Stimulated activated CD4-positive, alpha-beta T cell treated with anti-CD3 and anti-CD28 coated beads, Interleukin-2, amount 100 ng/mL, for 48 hours (primary cell): Measurements from ENCODE around the gene FOXQ1.

Source experiments
- DNase-seq, 2 donors: peaks; one replicate each; pipeline ENCODE4 v3.0.0-alpha.2; 2020

Gene FOXQ1

GRCh38 chr6:1311400-1312202, at the start of gene FOXQ1:
TSS of gene FOXQ1 (plus strand) at chr6:1312098. CDS start at chr6:1312705, 607 bp downstream.
- no peak for DNase-seq

DNA sequence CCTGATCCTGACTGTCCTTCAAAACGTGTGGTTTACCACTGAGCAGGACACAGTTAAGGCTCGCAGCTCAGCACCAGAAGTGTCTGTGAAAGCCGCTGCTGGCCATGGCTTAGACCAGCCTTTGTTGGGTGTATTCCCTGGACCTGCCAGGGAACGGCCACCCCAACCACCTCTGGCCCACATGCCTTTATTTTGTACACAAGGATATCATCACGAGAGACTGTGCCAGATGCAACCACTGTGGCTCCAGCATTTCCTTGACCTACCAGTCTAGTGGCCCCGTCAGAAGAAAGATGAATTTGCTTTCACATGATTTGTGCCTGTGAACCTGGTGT, 49.2 kb upstream of the FOXQ1 start:
- no peak for DNase-seq

- DNase-seq, result no peak
These were observed 48.7 kb upstream of the FOXQ1 start for GRCh38 chr6:1263039-1263849.

- no peak for DNase-seq
These were observed 48.0 kb upstream of the FOXQ1 start for GRCh38 chr6:1263850-1264377.

DNA sequence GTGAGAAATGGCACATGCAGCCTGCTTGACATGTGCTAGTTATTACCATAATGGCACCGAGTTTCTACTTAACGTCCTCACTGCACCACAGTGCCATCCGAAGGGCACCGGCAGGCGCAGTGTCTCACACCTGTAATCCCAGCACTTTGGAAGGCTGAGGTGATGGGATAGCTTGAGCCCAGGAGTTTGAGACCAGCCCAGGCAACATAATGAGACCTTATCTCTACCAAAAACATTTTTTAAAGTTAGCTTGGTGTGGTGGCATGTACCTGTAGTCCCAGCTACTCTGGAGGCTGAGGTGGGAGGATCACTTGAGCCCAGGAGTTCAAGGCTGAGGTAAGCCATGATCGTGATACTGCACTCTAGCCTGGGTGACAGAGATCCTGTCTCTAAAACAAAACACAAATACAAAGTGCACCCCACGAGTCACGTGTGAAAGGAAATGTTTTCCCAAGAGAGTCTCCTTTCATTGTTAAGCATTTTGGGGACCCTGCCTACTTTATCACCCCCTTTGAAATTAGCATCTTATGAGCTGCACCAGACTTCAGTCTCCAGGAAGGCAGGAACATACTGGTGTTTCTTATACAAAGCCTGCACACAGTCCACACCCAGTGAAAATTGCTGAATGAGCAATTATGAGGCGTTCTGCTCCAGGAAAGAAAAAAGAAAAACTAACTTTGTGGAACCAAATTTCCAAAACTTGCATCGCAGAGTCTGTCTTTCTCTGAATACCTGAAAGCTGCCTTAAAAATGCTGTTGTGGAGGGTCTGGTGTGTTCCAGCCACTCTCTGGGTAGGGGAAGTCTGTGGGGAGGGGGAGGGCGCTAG, 47.1 kb upstream of the FOXQ1 start:
- no peak for DNase-seq

GRCh38 chr6:1266686-1267056, 45.2 kb upstream of the FOXQ1 start:
- DNase-seq, result no peak

GRCh38 chr6:1267057-1267732, 44.7 kb upstream of the FOXQ1 start:
- no peak for DNase-seq

DNA sequence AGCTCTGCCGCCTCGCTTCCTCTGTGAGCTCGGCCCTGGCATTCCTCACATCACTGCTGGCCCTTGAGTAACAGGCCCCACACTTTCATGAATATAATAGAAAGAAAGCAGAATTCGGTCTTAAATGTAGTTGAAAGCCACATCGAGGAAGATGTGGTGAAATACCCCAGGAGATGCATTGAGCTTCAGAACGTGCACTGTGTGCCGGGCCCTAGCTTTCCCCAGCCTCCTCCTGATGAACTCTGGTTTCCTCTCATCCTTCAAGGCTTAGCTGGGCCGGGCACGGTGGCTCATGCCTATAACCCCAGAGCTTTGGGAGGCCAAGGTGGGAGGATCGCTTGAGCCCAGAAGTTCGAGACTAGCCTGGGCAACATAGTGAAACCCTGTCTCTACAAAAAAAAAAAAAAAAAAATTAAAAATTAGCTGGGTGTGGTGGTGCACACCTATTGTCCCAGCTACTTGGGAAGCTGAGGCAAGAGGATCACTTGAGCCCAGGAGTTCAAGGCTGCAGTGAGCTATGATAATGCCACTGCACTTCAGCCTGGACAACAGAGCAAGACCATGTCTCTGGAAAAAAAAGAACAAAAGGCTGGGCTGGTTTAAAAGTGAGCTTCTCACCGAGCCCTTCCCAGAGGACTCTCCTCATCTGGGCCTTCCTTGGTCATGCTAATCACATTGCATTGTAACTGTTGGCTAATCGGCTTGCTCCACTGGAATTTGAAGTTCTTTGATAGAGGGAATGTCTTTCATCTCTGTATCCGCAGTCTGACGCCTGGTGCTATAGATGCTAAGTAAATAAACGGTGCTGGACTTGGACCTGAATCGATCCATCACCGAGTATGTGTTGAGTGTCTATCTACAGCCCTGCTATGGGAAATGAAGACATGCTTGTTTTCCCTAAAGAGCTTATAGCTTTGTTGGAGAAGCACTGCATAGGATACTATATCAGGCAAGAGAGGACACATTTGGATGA, 43.8 kb upstream of the FOXQ1 start:
- DNase-seq, result no peak

- no peak for DNase-seq
These were observed 40.7 kb upstream of the FOXQ1 start for GRCh38 chr6:1271071-1271763.

DNA sequence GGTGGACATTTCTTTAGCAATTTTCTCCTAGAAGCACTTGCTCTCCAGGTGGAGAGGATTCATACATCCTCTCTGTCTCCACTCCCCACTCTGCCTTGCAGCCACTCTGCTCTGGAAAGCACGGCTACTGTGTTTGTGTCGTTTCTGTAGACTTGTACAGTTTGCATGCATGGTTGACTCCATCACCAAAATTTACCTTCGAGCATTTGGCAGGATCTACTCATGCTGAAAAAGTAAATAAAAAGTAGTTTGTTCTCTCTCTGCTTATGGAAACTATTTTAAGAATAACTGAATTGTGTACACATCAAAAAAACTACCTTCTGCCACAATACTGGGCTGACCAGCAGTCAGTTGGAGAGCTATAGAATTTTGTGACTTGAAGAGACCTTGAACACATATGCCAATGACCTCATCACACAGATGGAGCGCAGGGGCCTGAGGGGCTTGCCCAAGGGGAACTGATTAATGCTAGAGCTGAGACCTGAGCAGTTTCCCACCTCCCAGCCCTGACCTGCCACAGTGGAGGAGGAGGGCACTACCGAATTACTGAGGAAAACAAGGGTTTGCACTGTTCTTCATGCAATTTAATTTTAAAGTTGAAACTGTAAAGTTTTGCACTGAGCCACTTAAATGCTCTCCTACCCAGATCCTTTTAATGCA, 33.7 kb upstream of the FOXQ1 start:
- no peak for DNase-seq

DNA sequence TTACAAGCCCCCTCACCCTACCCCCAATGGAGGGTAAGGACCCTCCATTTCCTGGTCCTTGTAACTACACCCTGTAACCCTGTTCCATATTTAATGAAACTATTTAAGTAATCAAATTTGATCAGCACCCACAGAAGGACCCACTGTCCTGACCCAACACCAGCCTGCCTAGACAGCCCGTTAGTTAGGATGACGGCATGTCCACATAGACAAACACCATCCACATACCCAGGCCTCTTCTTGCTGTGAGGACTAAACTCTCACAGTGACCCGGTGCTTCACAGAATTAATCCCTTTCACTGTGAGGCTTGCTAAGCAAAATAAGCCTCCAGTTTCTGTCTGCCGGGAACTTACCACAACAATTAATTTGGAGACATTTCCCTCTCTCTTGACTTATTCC, 32.8 kb upstream of the FOXQ1 start:
- no peak for DNase-seq

DNA sequence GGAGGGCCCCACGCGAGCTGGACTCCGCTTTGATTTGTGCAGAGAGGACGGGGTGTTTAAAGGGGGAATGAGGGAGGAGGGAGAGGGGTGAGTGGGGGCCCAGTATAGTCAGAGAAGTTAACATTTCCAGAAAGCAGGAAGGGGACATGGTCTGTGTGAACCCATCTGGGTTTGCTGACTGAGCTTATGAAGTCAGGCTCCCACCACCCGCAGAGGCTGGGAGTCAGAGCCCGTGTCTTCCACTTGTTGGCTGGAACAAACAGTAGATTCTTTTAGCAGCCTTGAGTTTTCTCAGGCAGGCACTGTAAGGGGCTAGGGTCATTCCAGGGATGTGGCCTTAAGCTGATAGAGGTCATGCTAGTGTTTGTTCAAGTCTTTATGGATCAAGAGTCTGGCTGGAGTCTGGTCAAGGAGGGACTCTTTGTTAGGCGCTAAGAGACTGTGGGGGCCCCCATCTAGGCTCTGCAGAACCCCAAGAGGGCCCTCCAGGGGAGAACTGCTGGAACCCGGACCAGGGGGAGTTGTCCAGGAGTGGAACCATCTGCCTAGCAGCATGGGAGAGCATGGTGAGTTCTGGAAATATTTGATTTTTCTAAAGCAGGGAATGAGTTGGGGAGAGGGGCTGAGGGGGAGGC, 31.1 kb upstream of the FOXQ1 start:
- no peak for DNase-seq

DNA sequence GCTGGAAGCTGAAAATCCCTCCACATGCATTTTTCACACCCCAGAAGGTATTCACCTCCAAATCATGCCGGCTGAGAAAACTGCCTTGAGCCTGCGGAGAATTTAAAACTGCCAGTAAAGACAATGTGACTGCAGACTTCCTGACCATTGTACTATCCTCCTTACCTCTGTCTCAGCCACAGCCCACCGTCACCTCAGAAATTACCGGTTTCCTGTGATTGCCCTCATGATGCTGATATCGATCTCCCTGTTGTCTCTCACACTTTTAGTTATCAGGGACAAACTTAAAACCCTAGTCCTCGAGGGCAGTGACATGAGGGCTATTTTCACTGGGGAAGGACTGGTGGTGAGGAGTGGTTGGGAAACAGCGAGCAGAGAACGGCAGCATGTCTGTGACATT, 30.2 kb upstream of the FOXQ1 start:
- no peak for DNase-seq

- no peak for DNase-seq
These were observed 28.4 kb upstream of the FOXQ1 start for GRCh38 chr6:1283501-1283900.

DNA sequence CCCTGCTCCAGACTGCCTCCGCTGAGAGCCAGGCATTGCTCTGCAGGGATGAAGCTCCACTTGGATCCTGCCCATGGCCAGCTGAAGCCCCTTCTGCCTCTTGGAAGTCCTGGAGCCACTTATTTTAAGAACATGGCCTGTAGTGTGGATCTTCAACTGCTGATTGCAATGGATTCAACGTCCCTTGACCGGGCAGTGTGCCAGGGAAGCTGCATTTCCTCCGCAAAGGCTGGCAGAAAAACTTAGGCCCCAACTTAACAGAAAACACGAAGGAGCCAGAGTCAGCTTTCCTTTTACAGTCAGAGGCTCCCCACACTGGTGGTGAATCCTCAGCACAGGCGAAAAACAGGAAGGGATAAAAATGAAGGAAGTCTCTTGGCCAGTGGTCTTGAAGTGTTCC, 26.3 kb upstream of the FOXQ1 start:
- DNase-seq, result no peak

DNA sequence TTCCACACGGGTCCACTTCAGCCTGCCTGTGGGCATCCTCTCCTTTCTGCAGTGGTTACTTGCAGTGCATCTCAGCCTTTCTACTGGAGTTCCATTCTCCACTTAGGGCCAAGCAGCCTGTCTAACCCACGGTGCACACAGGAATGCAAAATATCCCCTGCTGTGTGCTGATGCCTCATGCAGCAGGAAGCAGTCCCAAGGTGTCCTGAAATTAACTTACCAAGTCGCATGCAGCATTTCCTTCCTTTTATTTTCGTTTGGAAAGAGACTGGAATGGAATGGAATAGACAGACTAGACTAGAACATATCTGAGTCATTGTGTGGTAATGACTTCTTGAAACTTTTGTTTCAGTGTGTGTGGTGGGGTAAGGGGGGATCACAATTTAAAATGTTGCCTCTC, 25.9 kb upstream of the FOXQ1 start:
- no peak for DNase-seq

DNA sequence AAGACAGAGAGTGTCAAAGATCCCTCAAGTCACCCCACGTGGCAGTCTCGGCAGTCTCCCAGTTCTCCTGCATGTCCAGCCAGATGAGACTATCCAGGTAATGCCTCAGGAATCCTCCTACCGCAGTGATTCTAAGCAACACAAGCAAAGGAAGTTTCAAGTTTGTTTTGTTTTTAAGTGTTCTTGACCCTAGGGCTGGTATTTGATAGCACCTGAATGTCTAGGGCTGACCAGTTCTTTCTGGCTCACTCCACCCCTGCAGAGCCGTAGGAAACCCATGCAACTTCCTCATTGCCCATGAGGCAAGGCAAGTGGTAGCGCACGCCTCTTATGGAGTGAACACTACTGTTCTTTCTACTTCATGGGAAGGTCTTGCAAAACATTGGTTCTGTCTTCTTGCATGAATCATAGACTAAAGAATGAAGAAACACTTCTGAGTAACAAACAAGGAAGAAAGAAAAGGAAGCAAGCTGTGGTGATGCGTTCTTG, 24.8 kb upstream of the FOXQ1 start:
- no peak for DNase-seq

DNA sequence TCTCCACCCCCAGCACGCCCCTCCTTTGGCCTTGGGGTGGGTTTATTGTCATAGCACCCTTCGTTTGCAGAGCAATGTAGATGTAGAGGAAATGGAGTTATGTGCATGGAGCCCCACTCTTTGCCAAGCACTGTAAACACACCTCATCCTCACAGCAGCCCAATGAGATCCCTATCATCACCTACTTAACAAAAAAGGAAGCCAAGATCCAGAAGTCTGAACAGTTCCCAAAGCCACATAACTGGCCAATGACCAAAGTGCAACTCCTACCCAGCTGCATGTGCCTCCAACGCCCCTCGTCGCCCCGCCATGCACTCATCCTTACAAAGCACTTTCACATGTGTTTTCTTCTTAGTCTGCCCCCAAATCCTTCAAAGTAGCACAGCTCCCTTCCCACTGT, 21.8 kb upstream of the FOXQ1 start:
- no peak for DNase-seq

DNA sequence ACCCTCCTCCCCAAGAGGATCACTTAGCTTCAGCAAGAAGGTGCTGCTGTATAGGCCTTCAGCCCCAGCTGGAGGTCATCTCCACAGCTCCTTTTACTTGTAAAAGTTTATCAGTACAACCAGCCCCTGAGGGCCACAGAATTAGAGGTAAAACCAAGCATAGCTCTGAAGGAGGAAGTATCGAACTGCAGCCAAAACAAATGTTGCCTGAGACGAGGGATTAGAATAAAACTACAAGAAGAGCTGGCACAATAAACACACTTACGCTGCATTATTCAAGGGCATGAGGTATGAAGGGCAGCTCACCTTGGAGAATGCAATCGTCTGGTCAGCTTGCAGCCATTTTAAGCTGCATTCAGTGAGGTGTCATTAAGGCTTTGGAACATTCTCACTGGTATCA, 21.1 kb upstream of the FOXQ1 start:
- no peak for DNase-seq

- DNase-seq, result no peak
These were observed 20.5 kb upstream of the FOXQ1 start for GRCh38 chr6:1291381-1291780.
